Measurements from ENCODE around the gene RIPOR2.

Gene RIPOR2

DNA sequence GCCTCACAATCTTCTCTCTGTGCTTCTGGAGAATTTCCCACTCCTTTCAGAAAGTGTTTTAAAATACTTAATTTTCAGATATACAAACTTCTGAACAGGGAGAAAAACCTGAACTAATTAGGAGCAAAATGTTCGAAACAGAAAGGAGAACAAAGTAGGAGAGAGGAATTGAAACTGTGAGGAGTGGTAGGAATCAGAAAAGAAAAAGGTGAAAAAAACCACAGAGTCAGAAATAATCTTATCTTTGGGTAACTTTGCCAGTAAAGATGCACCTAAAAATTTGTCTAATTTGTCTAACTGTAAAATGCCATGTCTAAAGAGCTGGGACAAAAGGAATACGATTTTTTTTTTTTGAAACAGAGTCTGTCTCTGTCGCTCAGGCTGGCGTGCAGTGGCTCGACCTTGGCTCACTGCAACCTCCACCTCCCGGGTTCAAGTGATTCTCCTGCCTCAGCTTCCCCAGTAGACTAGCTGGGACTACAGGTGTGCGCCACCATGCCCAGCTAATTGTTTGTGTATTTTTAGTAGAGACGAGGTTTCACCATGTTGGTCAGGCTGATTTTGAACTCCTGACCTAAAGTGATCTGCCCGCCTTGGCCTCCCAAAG is 4.7 kb upstream of the RIPOR2 start:
- H3K4me3 ChIP-seq (ENCODE audit: low read depth, low read length): no peak overlapping the region
- TF ChIP-seq, protein P1, sequence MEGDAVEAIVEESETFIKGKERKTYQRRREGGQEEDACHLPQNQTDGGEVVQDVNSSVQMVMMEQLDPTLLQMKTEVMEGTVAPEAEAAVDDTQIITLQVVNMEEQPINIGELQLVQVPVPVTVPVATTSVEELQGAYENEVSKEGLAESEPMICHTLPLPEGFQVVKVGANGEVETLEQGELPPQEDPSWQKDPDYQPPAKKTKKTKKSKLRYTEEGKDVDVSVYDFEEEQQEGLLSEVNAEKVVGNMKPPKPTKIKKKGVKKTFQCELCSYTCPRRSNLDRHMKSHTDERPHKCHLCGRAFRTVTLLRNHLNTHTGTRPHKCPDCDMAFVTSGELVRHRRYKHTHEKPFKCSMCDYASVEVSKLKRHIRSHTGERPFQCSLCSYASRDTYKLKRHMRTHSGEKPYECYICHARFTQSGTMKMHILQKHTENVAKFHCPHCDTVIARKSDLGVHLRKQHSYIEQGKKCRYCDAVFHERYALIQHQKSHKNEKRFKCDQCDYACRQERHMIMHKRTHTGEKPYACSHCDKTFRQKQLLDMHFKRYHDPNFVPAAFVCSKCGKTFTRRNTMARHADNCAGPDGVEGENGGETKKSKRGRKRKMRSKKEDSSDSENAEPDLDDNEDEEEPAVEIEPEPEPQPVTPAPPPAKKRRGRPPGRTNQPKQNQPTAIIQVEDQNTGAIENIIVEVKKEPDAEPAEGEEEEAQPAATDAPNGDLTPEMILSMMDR (IDR thresholded peaks at IDR 0.05; ENCODE audit: low read depth, low read length): no peak

DNA sequence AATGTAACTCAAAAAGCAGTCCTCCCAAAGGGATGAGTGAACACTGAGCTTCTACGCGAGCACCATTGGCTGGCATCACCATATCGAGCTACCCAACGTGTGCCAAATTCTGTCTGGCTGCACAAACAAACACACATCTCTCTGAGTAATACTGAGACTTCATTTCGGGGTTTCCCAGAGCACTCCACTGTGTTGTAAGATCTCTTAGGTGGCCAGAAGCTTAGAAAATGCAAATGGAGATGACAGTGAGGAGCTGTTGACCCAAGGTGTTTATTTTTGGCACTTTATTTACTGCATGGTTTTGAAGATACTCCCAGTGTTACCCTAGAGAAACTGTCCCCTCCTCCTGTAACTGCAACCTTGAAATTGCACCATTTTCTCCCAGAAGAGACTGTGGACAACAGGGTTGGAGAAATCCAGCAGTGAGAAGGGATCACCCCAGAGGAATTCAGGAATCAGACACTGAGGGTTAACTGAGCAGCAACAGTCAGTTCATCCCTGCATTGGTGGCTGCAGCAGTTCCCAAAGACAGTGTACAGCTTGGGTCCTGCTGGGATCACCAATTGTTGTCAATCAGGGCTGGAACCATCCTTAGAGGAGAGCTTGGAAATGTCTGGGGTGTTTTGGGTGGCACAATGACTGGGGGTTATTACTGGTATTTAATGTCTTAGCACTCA is 1.0 kb upstream of the RIPOR2 start:
- no peak overlapping the region for H3K4me3 ChIP-seq (ENCODE audit: low read depth, low read length)
- TF ChIP-seq, protein P1 (IDR thresholded peaks at IDR 0.05; ENCODE audit: low read depth, low read length): no peak

DNA sequence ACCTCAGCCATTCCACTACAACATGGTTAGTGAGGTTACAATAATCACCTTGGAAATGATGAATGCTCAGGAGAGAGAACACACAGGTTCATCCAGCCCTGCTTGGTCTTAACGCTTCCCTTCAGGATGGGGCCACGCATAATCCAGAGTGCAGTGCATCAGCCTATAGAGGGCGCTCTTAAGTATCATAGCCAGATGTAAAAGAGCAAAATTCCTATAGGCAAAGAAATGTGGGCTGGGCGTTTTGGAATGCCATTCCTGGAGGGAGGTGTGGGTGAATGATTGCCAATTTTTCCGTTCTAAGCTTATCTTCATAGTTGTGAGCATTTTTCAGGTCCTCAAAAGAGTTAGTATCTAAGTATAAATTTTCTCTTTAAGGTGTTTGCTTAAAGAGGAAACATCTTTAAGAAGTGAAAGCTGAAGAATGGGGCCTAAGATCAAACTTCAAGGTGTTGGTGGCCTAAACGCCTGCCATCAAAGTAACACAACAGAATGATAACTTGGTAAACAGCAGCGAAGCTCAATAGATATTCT is 1.8 kb downstream of the RIPOR2 start:
- H3K4me3 ChIP-seq (ENCODE audit: low read depth, low read length): no peak overlapping the region
- TF ChIP-seq, protein P1 (IDR thresholded peaks at IDR 0.05; ENCODE audit: low read depth, low read length): 0 out of 2 replicates have a peak, but pooled peaks have one; percentile 19

DNA sequence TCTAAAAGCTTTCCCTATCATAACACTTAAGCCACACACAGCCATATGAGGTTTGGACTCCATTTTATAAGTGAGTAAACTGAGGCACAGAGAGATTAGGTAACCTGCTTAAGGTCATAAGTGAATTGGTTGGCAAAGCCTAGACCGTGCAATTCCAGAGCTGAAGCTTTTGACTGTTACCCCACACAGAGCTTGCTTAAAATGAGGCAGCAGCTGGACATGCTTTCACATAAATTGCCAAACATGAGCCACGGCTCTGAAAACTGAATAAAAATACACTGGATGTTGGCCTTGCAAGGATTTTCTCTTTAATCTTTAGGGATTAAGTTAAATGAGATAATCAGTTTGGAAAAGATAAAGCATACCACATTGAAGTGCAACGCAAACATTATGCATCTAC is 2.5 kb downstream of the RIPOR2 start:
- no peak overlapping the region for H3K4me3 ChIP-seq (ENCODE audit: low read depth, low read length)
- TF ChIP-seq, protein P1 (IDR thresholded peaks at IDR 0.05; ENCODE audit: low read depth, low read length): no peak

DNA sequence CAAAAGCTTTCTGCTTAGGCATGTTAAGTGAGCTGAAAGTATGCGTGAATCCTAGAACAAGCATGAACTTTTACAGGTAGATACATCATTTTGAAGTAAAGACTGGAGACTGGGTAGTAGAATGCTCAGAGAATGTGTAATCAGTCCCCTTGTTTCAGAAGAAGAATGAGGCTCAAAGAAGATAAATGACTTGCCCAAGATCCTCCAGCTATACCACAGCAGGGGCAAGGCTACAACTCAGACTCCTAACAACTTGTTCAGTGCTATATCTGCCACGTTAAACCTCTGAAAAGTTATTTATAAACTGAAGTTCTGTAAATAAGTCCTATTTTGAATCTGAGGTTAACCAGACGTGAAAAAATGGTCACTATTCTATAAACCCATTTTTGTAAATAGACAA is 2.9 kb downstream of the RIPOR2 start:
- TF ChIP-seq, protein P1 (IDR thresholded peaks at IDR 0.05; ENCODE audit: low read depth, low read length): no peak
- H3K4me3 ChIP-seq (ENCODE audit: low read depth, low read length): no peak overlapping the region

DNA sequence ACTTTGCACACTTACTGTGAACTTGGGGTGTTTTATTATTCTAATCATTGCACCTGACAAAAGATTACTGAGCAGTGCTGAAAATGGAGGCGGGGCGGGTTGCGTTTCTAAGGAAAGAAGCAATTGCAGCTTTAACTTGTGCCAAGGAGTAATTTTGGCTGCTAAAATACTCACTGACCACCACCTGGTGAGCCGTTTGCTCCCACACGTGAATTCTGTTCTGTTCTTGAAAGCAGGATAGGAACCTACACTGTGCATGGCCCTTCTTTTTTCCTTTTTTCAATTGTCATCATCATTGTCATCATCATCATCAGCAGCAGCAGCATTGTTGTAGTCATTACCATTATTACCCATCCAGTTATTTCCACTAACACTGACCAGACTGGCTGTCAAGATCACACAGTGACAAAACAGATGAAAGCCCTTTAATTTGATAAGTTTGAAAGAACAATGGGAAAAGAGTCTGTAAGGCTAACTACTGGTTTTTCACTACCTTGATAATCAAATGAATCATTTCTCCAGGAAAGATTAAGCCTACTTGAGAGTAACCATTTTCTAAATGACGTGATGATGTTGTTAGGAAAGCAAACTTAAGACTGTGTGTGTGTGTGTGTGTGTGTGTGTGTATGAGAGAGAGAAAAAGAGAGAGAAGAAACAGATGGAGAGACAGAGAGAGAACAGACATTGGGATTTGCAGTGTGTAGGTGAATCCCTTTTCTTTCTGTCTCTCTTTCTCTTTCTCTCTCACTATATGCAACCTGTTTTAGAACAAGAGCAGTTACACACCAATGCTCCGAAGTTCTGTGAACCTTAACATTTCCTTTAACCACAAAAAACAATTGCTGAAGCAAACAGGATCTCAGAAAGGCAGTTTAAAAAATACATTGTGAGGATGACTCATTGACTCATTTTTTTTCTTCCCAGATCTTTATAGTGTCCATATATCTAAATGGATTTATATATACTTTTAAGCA is 3.8 kb downstream of the RIPOR2 start:
- TF ChIP-seq, protein P1 (IDR thresholded peaks at IDR 0.05; ENCODE audit: low read depth, low read length): no peak
- H3K4me3 ChIP-seq (ENCODE audit: low read depth, low read length): no peak overlapping the region

Data from WI38 (cell line).